ENCODE data around the gene ASTN2.

DNA sequence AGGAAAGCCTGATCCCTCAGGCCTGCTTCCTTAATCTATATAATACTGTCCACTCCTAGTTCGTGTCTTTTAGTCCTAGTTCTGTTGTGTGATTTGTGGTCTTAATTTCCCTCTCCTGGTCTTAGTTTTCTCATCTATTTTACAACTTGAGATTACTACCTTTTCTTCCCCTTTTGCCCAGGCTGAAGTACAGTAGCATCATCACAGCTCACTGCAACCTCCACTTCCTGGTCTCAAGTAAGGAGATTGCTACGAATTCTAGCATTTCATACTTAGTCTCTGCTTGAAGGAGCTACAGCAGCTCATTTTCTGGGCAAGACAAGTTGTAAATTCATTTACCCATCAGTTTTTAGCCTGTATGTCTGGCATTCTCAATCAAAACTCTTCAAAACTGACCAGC is 722.2 kb downstream of the ASTN2 start:
- TF ChIP-seq RAD21 (conservative IDR thresholded peaks at IDR 0.05): no peak
- TF ChIP-seq CTCF (IDR thresholded peaks at IDR 0.05; ENCODE audit: poor library complexity, severe bottlenecking): no peak
- TF ChIP-seq MXI1 (conservative IDR thresholded peaks at IDR 0.05; ENCODE audit: poor library complexity, severe bottlenecking): no peak
- no peak for TF ChIP-seq EZH2 (IDR thresholded peaks at IDR 0.05; ENCODE audit: borderline replicate concordance, insufficient read depth, low read length, poor library complexity, severe bottlenecking)
- no peak for TF ChIP-seq EP300 (conservative IDR thresholded peaks at IDR 0.05; ENCODE audit: poor library complexity, severe bottlenecking)
